Measurements from ENCODE around the gene DNM1L.

DNM1L gene

DNA sequence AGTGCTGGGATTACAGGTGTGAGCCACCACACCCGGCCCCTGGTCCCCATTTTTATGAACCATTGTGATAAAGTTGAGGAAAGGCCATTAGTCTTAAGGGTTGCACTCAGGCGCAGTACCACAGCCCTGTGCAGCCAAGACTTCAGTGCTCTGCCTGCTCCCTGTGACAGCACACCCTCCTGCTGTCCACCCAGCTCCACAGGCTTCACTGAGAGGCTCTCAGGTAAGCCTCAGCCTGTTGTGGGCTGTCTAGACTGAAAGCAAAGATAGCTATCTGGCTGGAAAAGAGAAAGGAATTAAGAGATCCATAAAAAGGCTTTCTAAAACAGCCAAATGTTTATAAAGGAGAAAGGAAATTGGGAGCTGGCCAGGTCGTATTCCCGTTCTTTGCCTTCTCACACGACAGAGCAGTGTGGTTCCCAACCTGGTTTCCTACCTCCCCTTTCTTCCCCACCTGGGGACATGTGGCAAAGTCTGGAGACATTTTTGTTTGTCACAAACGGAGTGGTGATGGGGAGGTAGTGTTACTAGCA lies 19.1 kb upstream of the DNM1L start:
- TF ChIP-seq, protein P1, sequence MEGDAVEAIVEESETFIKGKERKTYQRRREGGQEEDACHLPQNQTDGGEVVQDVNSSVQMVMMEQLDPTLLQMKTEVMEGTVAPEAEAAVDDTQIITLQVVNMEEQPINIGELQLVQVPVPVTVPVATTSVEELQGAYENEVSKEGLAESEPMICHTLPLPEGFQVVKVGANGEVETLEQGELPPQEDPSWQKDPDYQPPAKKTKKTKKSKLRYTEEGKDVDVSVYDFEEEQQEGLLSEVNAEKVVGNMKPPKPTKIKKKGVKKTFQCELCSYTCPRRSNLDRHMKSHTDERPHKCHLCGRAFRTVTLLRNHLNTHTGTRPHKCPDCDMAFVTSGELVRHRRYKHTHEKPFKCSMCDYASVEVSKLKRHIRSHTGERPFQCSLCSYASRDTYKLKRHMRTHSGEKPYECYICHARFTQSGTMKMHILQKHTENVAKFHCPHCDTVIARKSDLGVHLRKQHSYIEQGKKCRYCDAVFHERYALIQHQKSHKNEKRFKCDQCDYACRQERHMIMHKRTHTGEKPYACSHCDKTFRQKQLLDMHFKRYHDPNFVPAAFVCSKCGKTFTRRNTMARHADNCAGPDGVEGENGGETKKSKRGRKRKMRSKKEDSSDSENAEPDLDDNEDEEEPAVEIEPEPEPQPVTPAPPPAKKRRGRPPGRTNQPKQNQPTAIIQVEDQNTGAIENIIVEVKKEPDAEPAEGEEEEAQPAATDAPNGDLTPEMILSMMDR (IDR thresholded peaks at IDR 0.05): no peak

DNA sequence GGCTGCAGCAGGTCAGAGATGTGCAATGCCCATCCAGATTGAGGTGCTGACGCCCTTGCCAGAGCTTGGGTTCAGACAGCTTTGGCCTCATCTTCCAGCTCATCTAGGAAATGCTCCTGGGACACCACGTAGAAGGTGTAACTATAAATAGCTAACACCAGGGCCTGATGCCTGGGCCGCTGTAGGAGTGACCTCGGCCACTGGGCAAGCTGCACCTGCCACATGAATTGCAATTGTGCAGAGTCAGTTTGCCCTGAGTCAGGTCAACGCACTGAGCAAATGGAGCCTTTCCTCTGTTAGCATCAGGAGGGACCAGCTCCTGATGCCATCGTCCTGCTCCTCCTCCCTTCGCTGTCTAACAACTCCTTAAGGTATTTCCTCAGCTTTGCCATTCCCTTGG lies 17.4 kb upstream of the DNM1L start:
- TF ChIP-seq, protein P1 (IDR thresholded peaks at IDR 0.05): no peak

DNA sequence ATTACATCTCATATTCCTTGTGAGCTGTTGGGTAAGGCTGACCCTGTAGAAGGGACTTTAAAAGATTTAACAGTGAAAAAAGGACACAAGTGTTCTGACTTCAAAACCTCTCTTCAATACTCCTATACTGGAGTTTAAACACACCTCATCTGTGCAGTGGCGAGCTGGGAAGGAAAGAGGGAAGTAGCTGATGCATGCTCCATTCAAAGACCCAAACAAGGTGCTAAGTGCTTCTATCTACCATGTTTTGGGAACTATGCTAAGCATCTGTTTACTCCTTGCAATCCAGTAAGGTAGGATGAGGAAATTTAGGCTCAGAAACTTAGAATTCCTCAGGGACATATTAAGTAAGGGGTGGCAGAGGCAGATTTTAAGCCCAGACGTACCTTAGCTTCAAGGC lies 16.4 kb upstream of the DNM1L start:
- TF ChIP-seq, protein P1 (IDR thresholded peaks at IDR 0.05): no peak

DNA sequence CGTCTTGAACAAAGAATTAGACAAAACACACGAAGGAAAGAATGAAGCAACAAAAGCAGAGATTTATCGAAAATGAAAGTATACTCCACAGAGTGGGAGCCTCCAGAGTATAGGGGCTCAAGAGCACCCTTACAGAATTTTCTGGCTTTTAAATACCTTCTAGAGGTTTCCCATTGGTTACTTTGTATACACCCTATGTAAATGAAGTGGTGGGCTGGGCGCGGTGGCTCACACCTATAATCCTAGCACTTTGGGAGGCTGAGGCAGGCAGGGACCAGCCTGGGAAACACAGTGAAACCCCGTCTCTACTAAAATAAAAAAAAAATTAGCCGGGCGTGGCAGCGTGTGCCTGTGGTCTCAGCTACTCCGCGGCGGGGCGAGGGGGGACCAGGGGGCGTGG lies 13.1 kb upstream of the DNM1L start:
- TF ChIP-seq, protein P1 (IDR thresholded peaks at IDR 0.05): no peak

DNA sequence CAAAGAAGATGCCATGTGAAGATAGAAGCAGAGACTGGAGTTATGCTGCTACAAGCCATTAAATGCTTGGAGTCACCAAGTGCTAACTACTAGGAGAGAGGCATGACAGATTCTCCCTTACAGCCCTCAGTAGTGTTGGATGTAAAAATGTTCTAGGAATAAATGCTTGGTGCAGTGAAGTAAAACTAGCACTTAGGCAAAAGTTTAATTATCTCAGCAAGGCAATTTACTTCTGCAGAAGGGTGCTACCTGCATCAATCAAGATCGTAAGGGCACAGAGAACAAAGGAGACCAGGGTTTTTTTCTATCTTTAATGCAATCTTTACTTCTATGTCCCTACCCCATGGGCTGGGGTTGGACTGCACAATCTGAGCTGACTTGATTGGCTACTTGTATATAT lies 9.5 kb upstream of the DNM1L start:
- TF ChIP-seq, protein P1 (IDR thresholded peaks at IDR 0.05): no peak

DNA sequence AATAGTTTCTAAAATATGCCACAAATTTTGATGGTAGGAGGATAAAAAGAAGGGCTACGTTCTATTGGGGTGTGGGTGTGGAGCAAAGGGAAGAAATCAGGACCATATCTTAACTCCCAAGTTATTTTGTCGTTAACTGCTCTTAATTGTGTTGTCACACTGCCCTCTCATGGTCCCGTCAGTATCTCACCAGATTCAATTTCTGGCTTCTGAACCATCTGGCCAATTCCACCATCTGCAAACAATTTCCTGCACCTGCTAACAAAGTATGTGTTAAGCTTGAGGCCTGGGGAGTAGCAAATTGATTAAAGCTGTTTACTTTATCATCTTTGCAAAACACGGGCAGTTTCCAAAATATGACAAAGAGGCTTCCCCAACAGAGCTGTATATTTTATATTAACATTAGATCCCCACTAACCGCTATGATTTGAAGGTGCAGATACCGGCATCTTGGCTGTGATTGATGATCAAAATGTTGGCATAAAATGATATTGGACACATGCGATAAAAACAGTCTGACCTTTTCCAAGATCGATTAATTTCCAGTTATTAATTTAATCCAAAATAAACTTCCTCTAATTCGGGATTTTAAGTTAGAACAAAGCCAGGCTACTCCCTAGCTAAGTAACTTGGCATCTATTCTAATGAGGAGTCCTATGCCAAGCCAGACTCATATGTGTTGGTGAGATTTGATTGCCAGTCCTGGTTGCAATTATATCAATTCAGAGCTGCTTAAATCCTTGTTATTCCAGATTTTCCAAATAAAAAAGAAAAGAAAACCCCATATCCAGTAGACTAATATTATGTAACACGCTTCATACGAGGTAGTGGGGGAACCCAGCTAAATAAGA lies 6.9 kb upstream of the DNM1L start:
- TF ChIP-seq, protein P1 (IDR thresholded peaks at IDR 0.05): peak; percentile 67

DNA sequence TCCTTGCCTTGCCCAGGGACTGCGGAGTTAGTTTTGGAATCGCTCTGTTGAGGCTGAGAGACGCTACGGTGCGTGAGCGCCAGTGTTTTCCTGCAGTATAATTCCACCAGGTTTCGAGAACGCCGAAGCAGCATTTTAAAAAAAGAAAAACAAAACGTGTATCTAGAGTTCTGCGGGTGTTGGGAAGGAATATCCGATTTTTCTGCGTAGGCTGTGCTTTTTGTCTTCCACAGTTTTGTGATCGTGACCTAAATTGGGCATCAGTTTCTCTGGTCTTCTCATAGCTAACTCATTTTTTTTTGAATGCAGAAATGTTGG lies 778 bp downstream of the DNM1L start:
- TF ChIP-seq, protein P1 (IDR thresholded peaks at IDR 0.05): no peak
